Trophoblast cell (in vitro differentiated cells and primary cell): ENCODE data around the gene EMILIN3.
A peak's percentile ranks its signal among the peaks of the same experiment; 100 is the strongest.

ENCODE experiments used
- DNase-seq, 2 donors: peaks; one replicate each; pipeline ENCODE4 v3.0.0-alpha.2; 2016
- H2AFZ ChIP-seq: 2 replicates; pipeline ENCODE4 v1.6.1; 2013; ENCODE audit warnings: low read length, moderate library complexity, mild to moderate bottlenecking; ENCODE audit not compliant: insufficient read depth, poor library complexity
- H2AK5ac ChIP-seq: 2 replicates; pipeline ENCODE4 v1.6.1; 2013; ENCODE audit warnings: mild to moderate bottlenecking, low read length
- H2BK120ac ChIP-seq: 2 replicates; pipeline ENCODE4 v1.6.1; 2013; ENCODE audit warnings: low read length, mild to moderate bottlenecking, moderate library complexity; ENCODE audit not compliant: insufficient read depth, poor library complexity
- H2BK12ac ChIP-seq: 2 replicates; pipeline ENCODE4 v1.6.1; 2013; ENCODE audit warnings: mild to moderate bottlenecking, low read length, moderate library complexity
- H2BK5ac ChIP-seq: 2 replicates; pipeline ENCODE4 v1.6.1; 2013; ENCODE audit warnings: low read length, low read depth, moderate library complexity, mild to moderate bottlenecking; ENCODE audit not compliant: poor library complexity
- H3K14ac ChIP-seq: 2 replicates; pipeline ENCODE4 v1.6.1; 2013; ENCODE audit warnings: mild to moderate bottlenecking, low read length
- H3K18ac ChIP-seq: 2 replicates; pipeline ENCODE4 v1.6.1; 2013; ENCODE audit warnings: mild to moderate bottlenecking, low read length
- H3K23ac ChIP-seq: 2 replicates; pipeline ENCODE4 v1.6.1; 2013; ENCODE audit warnings: low read length
- H3K27ac ChIP-seq: 2 replicates; pipeline ENCODE4 v1.5.1; 2013; ENCODE audit warnings: low read depth, mild to moderate bottlenecking, inconsistent platforms, low read length, moderate library complexity
- H3K27me3 ChIP-seq: 2 replicates; pipeline ENCODE4 v1.6.1; 2013; ENCODE audit warnings: inconsistent platforms, mild to moderate bottlenecking, low read length, moderate library complexity; ENCODE audit not compliant: insufficient read depth
- H3K36me3 ChIP-seq, 2 experiments: 1 replicate in 1 of 2; 2 replicates in 1 of 2; pipeline ENCODE4 v1.6.1; 2013; ENCODE audit warnings: low read length in 2 of 2, mild to moderate bottlenecking in 2 of 2, moderate library complexity in 1 of 2; ENCODE audit not compliant: insufficient read depth in 2 of 2, control insufficient read depth in 1 of 2
- H3K4ac ChIP-seq: 2 replicates; pipeline ENCODE4 v1.6.1; 2013; ENCODE audit warnings: low read depth, mild to moderate bottlenecking, low read length, moderate library complexity
- H3K4me1 ChIP-seq, 2 experiments: 1 replicate in 1 of 2; 2 replicates in 1 of 2; pipeline ENCODE4 v1.6.1; 2013; ENCODE audit warnings: low read length in 2 of 2, mild to moderate bottlenecking in 2 of 2, moderate library complexity in 1 of 2; ENCODE audit not compliant: insufficient read depth in 2 of 2, control insufficient read depth in 1 of 2
- H3K4me2 ChIP-seq: 2 replicates; pipeline ENCODE4 v1.6.1; 2013; ENCODE audit warnings: inconsistent platforms, mild to moderate bottlenecking, low read length, moderate library complexity
- H3K4me3 ChIP-seq: 2 replicates; pipeline ENCODE4 v1.5.1; 2013; ENCODE audit warnings: mild to moderate bottlenecking, low read depth, low read length, inconsistent platforms
- H3K79me1 ChIP-seq: one replicate; pipeline ENCODE4 v1.6.1; 2013; ENCODE audit warnings: low read length
- H3K79me2 ChIP-seq: 2 replicates; pipeline ENCODE4 v1.6.1; 2013; ENCODE audit warnings: low read length, mild to moderate bottlenecking; ENCODE audit not compliant: control insufficient read depth, insufficient read depth, poor library complexity
- H3K9ac ChIP-seq: 2 replicates; pipeline ENCODE4 v1.6.1; 2013; ENCODE audit warnings: mild to moderate bottlenecking, low read length
- H3K9me3 ChIP-seq: 2 replicates; pipeline ENCODE4 v1.6.1; 2013; ENCODE audit warnings: low read depth, mild to moderate bottlenecking, control low read depth, inconsistent platforms, low read length; ENCODE audit not compliant: insufficient read depth
- H4K12ac ChIP-seq: 2 replicates; pipeline ENCODE4 v1.6.1; 2013; ENCODE audit warnings: low read depth, mild to moderate bottlenecking, low read length, moderate library complexity
- H4K8ac ChIP-seq: 2 replicates; pipeline ENCODE4 v1.6.1; 2013; ENCODE audit warnings: low read depth, mild to moderate bottlenecking, low read length, moderate library complexity
- H4K91ac ChIP-seq: one replicate; pipeline ENCODE4 v1.6.1; 2013; ENCODE audit warnings: low read depth, mild to moderate bottlenecking, low read length, moderate library complexity
- WGBS: extraction: QIAGEN DNeasy Blood & Tissue Kit; methylation state at CpG from one replicate; pipeline ENCODE4 v1.1.7; 2013; ENCODE audit warnings: missing lambda C conversion rate; ENCODE audit not compliant: insufficient read length, insufficient coverage; ENCODE audit errors: extremely low coverage; 5-methylcytosine and 5-hydroxymethylcytosine counted together

EMILIN3 gene

DNA sequence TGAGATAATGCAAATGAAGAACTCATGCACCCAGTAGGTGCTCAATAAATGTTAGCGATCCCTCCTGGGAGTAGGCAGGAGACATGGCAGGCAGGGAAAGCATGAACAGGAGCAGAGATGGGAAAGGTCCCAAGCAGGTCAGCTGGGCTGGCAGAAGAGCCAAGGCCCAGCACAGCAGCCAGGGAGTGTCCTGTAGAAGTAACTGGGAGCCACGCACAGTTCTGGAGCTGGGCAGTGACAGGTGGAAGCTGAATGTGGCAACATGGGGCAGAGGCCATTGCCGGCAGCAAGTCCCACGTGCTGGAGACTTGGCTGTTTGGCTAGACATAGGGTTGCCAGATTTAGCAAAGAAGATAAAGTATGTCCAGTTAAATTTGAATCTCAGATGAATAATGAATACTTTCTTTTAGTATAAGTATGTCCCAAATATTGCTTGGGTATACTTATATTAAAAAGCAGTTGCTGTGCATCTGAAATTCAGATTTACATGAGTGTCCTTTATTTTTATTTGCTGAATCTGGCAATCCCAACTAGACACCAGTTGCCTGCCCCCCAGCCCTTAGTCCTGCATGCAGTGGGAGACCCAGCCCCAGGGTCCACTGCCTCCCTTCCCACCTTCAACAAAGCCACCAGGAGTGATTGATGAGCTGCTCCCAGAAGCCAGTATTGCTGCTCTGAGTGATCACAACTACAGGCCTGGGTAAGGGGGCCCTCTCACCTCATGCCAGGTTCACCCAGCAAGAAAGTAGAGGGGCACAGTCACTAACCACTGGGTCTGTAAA is 29.7 kb downstream of the EMILIN3 start:
- no peaks in the 10 kb centered on the region for H3K36me3 ChIP-seq
- peaks cover 3% of the 10 kb centered on the region for H3K79me2 ChIP-seq
- H3K27ac ChIP-seq: no peak overlapping the region
- H3K4me3 ChIP-seq: no peak overlapping the region
- H4K8ac ChIP-seq: no peak overlapping the region
- no CpG with 5 or more reads among the region's 4 CpGs for WGBS
- H2BK12ac ChIP-seq: no peak overlapping the region
- H3K14ac ChIP-seq: no peak overlapping the region
- no peaks in the 10 kb centered on the region for H3K9me3 ChIP-seq
- no peak overlapping the region for H4K91ac ChIP-seq
- no peak overlapping the region for H3K4me2 ChIP-seq
- DNase-seq: no peak
- H2BK5ac ChIP-seq: no peak overlapping the region
- no peak overlapping the region for H3K9ac ChIP-seq
- H3K79me1 ChIP-seq: peaks cover 5% of the 10 kb centered on the region
- no peak overlapping the region for H2AK5ac ChIP-seq
- no peak overlapping the region for H2AFZ ChIP-seq
- H3K4ac ChIP-seq: no peak overlapping the region
- H3K27me3 ChIP-seq: no peaks in the 10 kb centered on the region
- peaks cover 9 to 11% of the 10 kb centered on the region in 2 experiments for H3K4me1 ChIP-seq
- no peak overlapping the region for H3K18ac ChIP-seq
- no peak overlapping the region for H4K12ac ChIP-seq
- no peak overlapping the region for H3K23ac ChIP-seq
- no peak overlapping the region for H2BK120ac ChIP-seq

DNA sequence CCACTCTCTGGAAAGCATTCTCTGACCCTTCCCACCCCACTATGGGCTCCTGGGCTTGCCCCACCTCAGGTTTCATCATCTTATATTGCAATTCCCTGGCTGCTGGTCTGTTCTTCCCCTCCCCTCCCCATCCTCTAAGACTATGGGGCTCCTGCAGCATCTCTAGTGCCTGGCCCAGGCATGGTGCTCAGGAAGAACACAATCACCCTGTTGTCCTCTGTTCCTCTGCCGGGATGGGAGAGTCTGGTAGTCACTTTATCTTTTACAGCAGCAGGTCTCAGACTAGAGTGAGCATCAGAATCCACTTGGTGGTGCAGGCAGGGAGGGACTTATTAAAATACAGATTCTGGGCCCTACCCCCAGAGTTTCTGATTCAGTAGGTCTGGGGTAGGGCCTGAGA is 31.0 kb downstream of the EMILIN3 start:
- H2BK12ac ChIP-seq: no peak overlapping the region
- H2BK5ac ChIP-seq: no peak overlapping the region
- no peak overlapping the region for H3K18ac ChIP-seq
- H3K27me3 ChIP-seq: no peaks in the 10 kb centered on the region
- no peak overlapping the region for H3K4me3 ChIP-seq
- no peak overlapping the region for H4K91ac ChIP-seq
- no peak for DNase-seq
- peaks cover 3 to 6% of the 10 kb centered on the region in 2 experiments for H3K4me1 ChIP-seq
- H3K36me3 ChIP-seq: no peaks in the 10 kb centered on the region
- H3K4me2 ChIP-seq: no peak overlapping the region
- no peak overlapping the region for H3K4ac ChIP-seq
- no peak overlapping the region for H3K9ac ChIP-seq
- no peak overlapping the region for H3K27ac ChIP-seq
- no peaks in the 10 kb centered on the region for H3K79me2 ChIP-seq
- no peak overlapping the region for H3K14ac ChIP-seq
- no peak overlapping the region for H2AK5ac ChIP-seq
- WGBS: no CpG with 5 or more reads among the region's 1 CpG
- no peak overlapping the region for H3K23ac ChIP-seq
- no peak overlapping the region for H4K8ac ChIP-seq
- no peak overlapping the region for H2BK120ac ChIP-seq
- H3K79me1 ChIP-seq: no peaks in the 10 kb centered on the region
- H2AFZ ChIP-seq: no peak overlapping the region
- no peak overlapping the region for H4K12ac ChIP-seq
- H3K9me3 ChIP-seq: no peaks in the 10 kb centered on the region

DNA sequence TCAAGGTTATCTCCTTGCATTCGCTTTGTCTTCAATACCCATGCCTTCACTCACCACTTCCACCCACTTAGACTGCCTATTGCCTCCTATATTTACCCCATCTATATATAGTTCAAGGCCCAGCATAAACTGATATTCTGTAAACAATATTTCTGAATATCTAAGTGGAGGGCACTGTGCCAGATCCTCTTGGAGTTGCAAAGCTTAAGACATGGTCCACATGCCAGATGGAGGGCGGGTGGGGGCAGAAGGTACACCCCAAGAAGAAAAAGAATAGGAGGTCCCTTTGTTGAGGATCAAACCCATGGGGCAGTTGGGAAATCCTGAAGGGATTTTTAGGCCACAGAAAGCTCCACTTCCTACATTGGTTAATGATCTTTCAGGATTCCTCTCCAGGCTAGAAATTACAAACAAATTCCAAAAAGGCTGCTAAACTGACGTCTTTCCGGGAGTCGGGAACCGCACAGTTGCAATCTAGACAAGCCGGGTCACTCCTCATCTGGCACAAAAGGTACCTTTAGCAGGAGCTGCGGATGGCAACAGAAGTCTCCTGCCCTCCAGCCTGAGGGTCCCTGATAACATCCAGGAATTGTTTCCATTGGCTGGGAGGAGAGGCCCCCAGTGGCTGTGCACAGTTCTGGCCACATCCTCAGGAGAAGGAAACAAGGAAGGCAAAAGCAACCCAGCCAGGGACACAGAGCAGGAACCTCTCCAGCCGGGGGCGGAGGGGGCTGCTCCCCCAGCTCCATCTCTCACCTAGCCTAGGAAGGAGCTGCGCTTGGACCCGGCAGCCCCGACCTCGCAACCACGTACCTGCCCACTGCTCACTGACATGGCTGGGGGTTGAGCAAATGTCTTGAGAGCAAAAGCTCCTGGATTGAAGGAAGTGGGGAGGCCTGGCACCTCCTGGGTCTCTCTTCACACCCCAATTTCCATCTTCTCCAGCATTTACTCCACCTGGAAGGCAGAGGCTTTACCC is 31.9 kb downstream of the EMILIN3 start:
- Histone ChIP-seq H4K91ac (no peak overlapping the region), H4K12ac (no peak overlapping the region), H2BK12ac (no peak overlapping the region), H2BK5ac (no peak overlapping the region), H2BK120ac (no peak overlapping the region), H3K23ac (no peak overlapping the region), H3K9ac (no peak overlapping the region), H3K79me1 (peaks cover 3% of the 10 kb centered on the region), H3K4me1 (peaks cover 9 to 11% of the 10 kb centered on the region in 2 experiments), H3K14ac (no peak overlapping the region), H3K4me2 (no peak overlapping the region), H3K9me3 (no peaks in the 10 kb centered on the region), H3K18ac (no peak overlapping the region), H3K27me3 (no peaks in the 10 kb centered on the region), H3K4ac (no peak overlapping the region), H4K8ac (no peak overlapping the region), H3K79me2 (no peaks in the 10 kb centered on the region), H3K27ac (no peak overlapping the region), H3K36me3 (no peaks in the 10 kb centered on the region), H2AK5ac (no peak overlapping the region), H2AFZ (no peak overlapping the region), H3K4me3 (no peak overlapping the region)
- no CpG with 5 or more reads among the region's 15 CpGs for WGBS
- DNase-seq: peak; percentile 16 to 59

DNA sequence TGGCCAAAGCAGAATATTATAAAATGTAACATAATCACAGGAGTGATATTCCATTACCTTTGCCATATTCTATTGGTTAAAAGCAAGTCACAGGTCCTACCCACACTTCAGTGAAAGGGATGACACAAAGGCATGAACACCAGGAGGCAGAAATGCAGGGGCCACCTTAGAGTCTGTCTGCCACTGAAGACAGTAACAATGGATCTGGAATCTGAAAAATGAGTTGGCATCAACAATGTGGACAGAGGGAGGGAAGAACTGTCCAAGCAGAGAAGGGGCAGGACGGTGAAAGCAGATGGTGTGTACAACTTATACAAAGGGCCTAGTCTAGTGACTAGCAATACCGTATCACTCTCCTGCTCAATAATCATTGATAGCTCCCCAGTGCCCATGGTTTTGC is 32.6 kb downstream of the EMILIN3 start:
- H3K4me3 ChIP-seq: no peak overlapping the region
- H3K9me3 ChIP-seq: no peaks in the 10 kb centered on the region
- H3K4me2 ChIP-seq: no peak overlapping the region
- no peak overlapping the region for H3K23ac ChIP-seq
- H2BK120ac ChIP-seq: no peak overlapping the region
- H3K4me1 ChIP-seq: peaks cover 8 to 14% of the 10 kb centered on the region in 2 experiments
- H2AFZ ChIP-seq: no peak overlapping the region
- H3K27me3 ChIP-seq: no peaks in the 10 kb centered on the region
- H2AK5ac ChIP-seq: no peak overlapping the region
- no peaks in the 10 kb centered on the region for H3K36me3 ChIP-seq
- no peak overlapping the region for H3K27ac ChIP-seq
- H3K79me1 ChIP-seq: peaks cover 3% of the 10 kb centered on the region
- no peak overlapping the region for H3K9ac ChIP-seq
- no peak overlapping the region for H4K91ac ChIP-seq
- no peak overlapping the region for H2BK5ac ChIP-seq
- no peak overlapping the region for H3K4ac ChIP-seq
- no peak overlapping the region for H4K12ac ChIP-seq
- no peak overlapping the region for H4K8ac ChIP-seq
- H3K18ac ChIP-seq: no peak overlapping the region
- H3K79me2 ChIP-seq: no peaks in the 10 kb centered on the region
- no peak for DNase-seq
- no peak overlapping the region for H3K14ac ChIP-seq
- no peak overlapping the region for H2BK12ac ChIP-seq
- no CpG with 5 or more reads among the region's 2 CpGs for WGBS
